Mesendoderm (in vitro differentiated cells): ENCODE results near the gene ZBTB34.

Experiments used
- DNase-seq: peaks from one replicate; pipeline ENCODE4 v3.0.0; 2013
- H2AK5ac ChIP-seq: 2 replicates; pipeline ENCODE4 v1.6.1; 2013; ENCODE audit warnings: low read length, inconsistent platforms
- H2BK120ac ChIP-seq: 2 replicates; pipeline ENCODE4 v1.6.1; 2013; ENCODE audit warnings: low read depth, mild to moderate bottlenecking, low read length, moderate library complexity, mixed read lengths
- H2BK15ac ChIP-seq: replicated peaks from 2 replicates; pipeline ENCODE4 v1.6.1; 2013; ENCODE audit warnings: low read depth, mild to moderate bottlenecking, moderate library complexity
- H2BK5ac ChIP-seq: 2 replicates; pipeline ENCODE4 v1.6.1; 2013; ENCODE audit warnings: low read length, inconsistent platforms
- H3K18ac ChIP-seq: 2 replicates; pipeline ENCODE4 v1.6.1; 2013; ENCODE audit warnings: mild to moderate bottlenecking, low read length, mixed read lengths
- H3K23ac ChIP-seq: one replicate; pipeline ENCODE4 v1.6.1; 2013; ENCODE audit warnings: low read length
- H3K27ac ChIP-seq: 2 replicates; pipeline ENCODE4 v1.5.1; 2013; ENCODE audit warnings: low read depth, mild to moderate bottlenecking, inconsistent platforms, low read length, moderate library complexity
- H3K27me3 ChIP-seq: 2 replicates; pipeline ENCODE4 v1.6.1; 2013; ENCODE audit warnings: low read length, control low read depth, mild to moderate bottlenecking, inconsistent platforms; ENCODE audit not compliant: insufficient read depth, poor library complexity
- H3K36me3 ChIP-seq: 2 replicates; pipeline ENCODE4 v1.6.1; 2013; ENCODE audit warnings: low read length, inconsistent platforms; ENCODE audit not compliant: control insufficient read depth, insufficient read depth
- H3K4ac ChIP-seq: one replicate; pipeline ENCODE4 v1.6.1; 2013; ENCODE audit warnings: low read depth, mild to moderate bottlenecking, low read length, moderate library complexity
- H3K4me1 ChIP-seq: 2 replicates; pipeline ENCODE4 v1.6.1; 2013; ENCODE audit warnings: low read depth, low read length, inconsistent platforms; ENCODE audit not compliant: control insufficient read depth
- H3K4me2 ChIP-seq: 2 replicates; pipeline ENCODE4 v1.6.1; 2013; ENCODE audit warnings: low read length
- H3K4me3 ChIP-seq: 2 replicates; pipeline ENCODE4 v1.5.1; 2013; ENCODE audit warnings: mild to moderate bottlenecking, low read length
- H3K56ac ChIP-seq: one replicate; pipeline ENCODE4 v1.6.1; 2013; ENCODE audit warnings: low read length
- H3K79me1 ChIP-seq: 2 replicates; pipeline ENCODE4 v1.6.1; 2013; ENCODE audit warnings: low read length, inconsistent platforms
- H3K79me2 ChIP-seq: 2 replicates; pipeline ENCODE4 v1.6.1; 2013; ENCODE audit warnings: mild to moderate bottlenecking, low read length; ENCODE audit not compliant: control insufficient read depth, insufficient read depth
- H3K9ac ChIP-seq: 2 replicates; pipeline ENCODE4 v1.6.1; 2013; ENCODE audit warnings: low read length, inconsistent platforms
- H4K5ac ChIP-seq: one replicate; pipeline ENCODE4 v1.6.1; 2013; ENCODE audit warnings: low read length
- H4K8ac ChIP-seq: one replicate; pipeline ENCODE4 v1.6.1; 2013; ENCODE audit warnings: low read depth, mild to moderate bottlenecking, control low read depth, low read length, moderate library complexity
- WGBS: extraction: QIAGEN DNeasy Blood & Tissue Kit; methylation state at CpG from one replicate; pipeline ENCODE4 v1.1.7; 2013; ENCODE audit warnings: low lambda C conversion rate, missing lambda C conversion rate; ENCODE audit not compliant: insufficient coverage; ENCODE audit errors: extremely low coverage; 5-methylcytosine and 5-hydroxymethylcytosine counted together

The ZBTB34 gene

GRCh38 chr9:126838055-126838811 is 22.2 kb upstream of the ZBTB34 start:
- Histone ChIP-seq H3K4me1 (no peaks in the 10 kb centered on the region), H2AK5ac (no peak overlapping the region), H2BK15ac (no peak overlapping the region), H3K79me1 (peaks cover 4% of the 10 kb centered on the region), H3K79me2 (no peaks in the 10 kb centered on the region), H2BK5ac (no peak overlapping the region), H3K4me2 (no peak overlapping the region), H3K23ac (no peak overlapping the region), H3K36me3 (peaks cover 6% of the 10 kb centered on the region), H4K8ac (no peak overlapping the region), H3K27ac (no peak overlapping the region), H3K4ac (no peak overlapping the region), H3K18ac (no peak overlapping the region), H3K56ac (no peak overlapping the region), H3K27me3 (no peaks in the 10 kb centered on the region), H3K9ac (no peak overlapping the region), H2BK120ac (no peak overlapping the region), H4K5ac (no peak overlapping the region), H3K4me3 (no peak overlapping the region)
- WGBS: no CpG with 5 or more reads among the region's 7 CpGs
- DNase-seq: no peak

GRCh38 chr9:126838895-126839294 is 21.5 kb upstream of the ZBTB34 start:
- no peak overlapping the region for H3K23ac ChIP-seq
- DNase-seq: no peak
- H2BK120ac ChIP-seq: no peak overlapping the region
- no CpG with 5 or more reads among the region's 12 CpGs for WGBS
- no peak overlapping the region for H3K27ac ChIP-seq
- H3K4me1 ChIP-seq: no peaks in the 10 kb centered on the region
- no peak overlapping the region for H3K4me3 ChIP-seq
- H2AK5ac ChIP-seq: no peak overlapping the region
- H3K79me2 ChIP-seq: no peaks in the 10 kb centered on the region
- H3K79me1 ChIP-seq: peaks cover 4% of the 10 kb centered on the region
- no peak overlapping the region for H4K8ac ChIP-seq
- H2BK15ac ChIP-seq: no peak overlapping the region
- H3K56ac ChIP-seq: no peak overlapping the region
- H2BK5ac ChIP-seq: no peak overlapping the region
- no peaks in the 10 kb centered on the region for H3K27me3 ChIP-seq
- H3K4me2 ChIP-seq: no peak overlapping the region
- H3K9ac ChIP-seq: no peak overlapping the region
- no peak overlapping the region for H4K5ac ChIP-seq
- peaks cover 1% of the 10 kb centered on the region for H3K36me3 ChIP-seq
- no peak overlapping the region for H3K18ac ChIP-seq
- no peak overlapping the region for H3K4ac ChIP-seq

- H3K9ac ChIP-seq: no peak overlapping the region
- no peak overlapping the region for H2BK5ac ChIP-seq
- H2BK120ac ChIP-seq: no peak overlapping the region
- H3K18ac ChIP-seq: no peak overlapping the region
- H3K36me3 ChIP-seq: no peaks in the 10 kb centered on the region
- H3K27ac ChIP-seq: no peak overlapping the region
- H3K4me1 ChIP-seq: no peaks in the 10 kb centered on the region
- no peak overlapping the region for H3K56ac ChIP-seq
- H3K79me1 ChIP-seq: peaks cover 4% of the 10 kb centered on the region
- H3K4me3 ChIP-seq: no peak overlapping the region
- H3K79me2 ChIP-seq: no peaks in the 10 kb centered on the region
- no peak overlapping the region for H2AK5ac ChIP-seq
- no peak overlapping the region for H2BK15ac ChIP-seq
- H3K4ac ChIP-seq: no peak overlapping the region
- DNase-seq: no peak
- H4K8ac ChIP-seq: no peak overlapping the region
- H3K23ac ChIP-seq: no peak overlapping the region
- no peak overlapping the region for H4K5ac ChIP-seq
- no peaks in the 10 kb centered on the region for H3K27me3 ChIP-seq
- no peak overlapping the region for H3K4me2 ChIP-seq
- WGBS: no CpG with 5 or more reads among the region's 8 CpGs
Measured at GRCh38 chr9:126839301-126839700, 21.1 kb upstream of the ZBTB34 start.

GRCh38 chr9:126842220-126842842 is 18.1 kb upstream of the ZBTB34 start:
- no CpG with 5 or more reads among the region's 13 CpGs for WGBS
- Histone ChIP-seq H2BK120ac (no peak overlapping the region), H3K27me3 (no peaks in the 10 kb centered on the region), H3K56ac (no peak overlapping the region), H2BK5ac (no peak overlapping the region), H3K4me3 (no peak overlapping the region), H2BK15ac (no peak overlapping the region), H3K9ac (no peak overlapping the region), H4K8ac (no peak overlapping the region), H3K79me2 (no peaks in the 10 kb centered on the region), H3K27ac (no peak overlapping the region), H3K79me1 (no peaks in the 10 kb centered on the region), H3K4me2 (no peak overlapping the region), H3K23ac (no peak overlapping the region), H3K4me1 (no peaks in the 10 kb centered on the region), H3K18ac (no peak overlapping the region), H4K5ac (no peak overlapping the region), H3K36me3 (no peaks in the 10 kb centered on the region), H3K4ac (no peak overlapping the region), H2AK5ac (no peak overlapping the region)
- DNase-seq: no peak

- H4K8ac ChIP-seq: no peak overlapping the region
- H3K9ac ChIP-seq: no peak overlapping the region
- no peak overlapping the region for H3K18ac ChIP-seq
- H2BK5ac ChIP-seq: no peak overlapping the region
- H2BK120ac ChIP-seq: no peak overlapping the region
- no peak overlapping the region for H3K23ac ChIP-seq
- H3K4me1 ChIP-seq: no peaks in the 10 kb centered on the region
- no peak for DNase-seq
- no peak overlapping the region for H2AK5ac ChIP-seq
- no peak overlapping the region for H4K5ac ChIP-seq
- H3K79me2 ChIP-seq: no peaks in the 10 kb centered on the region
- no peak overlapping the region for H3K27ac ChIP-seq
- H3K27me3 ChIP-seq: no peaks in the 10 kb centered on the region
- H3K79me1 ChIP-seq: no peaks in the 10 kb centered on the region
- WGBS: no CpG with 5 or more reads among the region's 10 CpGs
- H3K4me2 ChIP-seq: no peak overlapping the region
- H2BK15ac ChIP-seq: no peak overlapping the region
- no peak overlapping the region for H3K56ac ChIP-seq
- no peak overlapping the region for H3K4me3 ChIP-seq
- no peak overlapping the region for H3K4ac ChIP-seq
- H3K36me3 ChIP-seq: no peaks in the 10 kb centered on the region
Measured at GRCh38 chr9:126842977-126843799, 17.3 kb upstream of the ZBTB34 start.
